GM19463 (cell line): Measurements from ENCODE around the gene SYS1.

Experiments used
- ATAC-seq: cut with Tn5 transposase; IDR thresholded peaks from one replicate; pipeline ENCODE4 v1.9.1; 2021; ENCODE audit warnings: mild to moderate bottlenecking, moderate library complexity; ENCODE audit not compliant: unreplicated experiment

The SYS1 gene

GRCh38 chr20:45354423-45355208, 8.3 kb upstream of the SYS1 start:
- ATAC-seq = no peak

GRCh38 chr20:45355209-45356084, 7.5 kb upstream of the SYS1 start:
- no peak for ATAC-seq

GRCh38 chr20:45358282-45359068, 4.5 kb upstream of the SYS1 start:
- ATAC-seq = no peak

- ATAC-seq = no peak
Observed at GRCh38 chr20:45359069-45359405, 3.9 kb upstream of the SYS1 start.

- ATAC-seq = no peak
Observed at GRCh38 chr20:45359406-45360148, 3.4 kb upstream of the SYS1 start.

GRCh38 chr20:45361793-45362192, 1.2 kb upstream of the SYS1 start:
- ATAC-seq = no peak

- no peak for ATAC-seq
Observed at GRCh38 chr20:45363611-45364492, 896 bp downstream of the SYS1 start.

GRCh38 chr20:45365444-45365970, 2.6 kb downstream of the SYS1 start:
- ATAC-seq = no peak

GRCh38 chr20:45366192-45366591, 3.2 kb downstream of the SYS1 start:
- no peak for ATAC-seq

- no peak for ATAC-seq
Observed at GRCh38 chr20:45366631-45367030, 3.7 kb downstream of the SYS1 start.

- ATAC-seq = no peak
Observed at GRCh38 chr20:45367126-45367525, 4.2 kb downstream of the SYS1 start.

- ATAC-seq = peak; percentile 83
Observed at GRCh38 chr20:45368221-45368980, 5.4 kb downstream of the SYS1 start.

GRCh38 chr20:45370571-45371160, 7.7 kb downstream of the SYS1 start:
- no peak for ATAC-seq

GRCh38 chr20:45372241-45372640, 9.3 kb downstream of the SYS1 start:
- no peak for ATAC-seq

- no peak for ATAC-seq
Observed at GRCh38 chr20:45372646-45373352, 9.8 kb downstream of the SYS1 start.

- peak; percentile 85 for ATAC-seq
Observed at GRCh38 chr20:45373353-45374100, 10.6 kb downstream of the SYS1 start.

GRCh38 chr20:45374101-45374467, 11.1 kb downstream of the SYS1 start:
- ATAC-seq = no peak
